Measurements from ENCODE around the gene FAM32A. TPM values are rescaled to one million over a fixed set of nuclear protein-coding genes. Genes with fewer than 3 reads are reported as not detected.
A peak's percentile ranks its signal among the peaks of the same experiment; 100 is the strongest.

Gene FAM32A
- total RNA-seq, 4 donors from 2014 or later, result 55.3 to 82.6 (median 73.0) TPM

DNA sequence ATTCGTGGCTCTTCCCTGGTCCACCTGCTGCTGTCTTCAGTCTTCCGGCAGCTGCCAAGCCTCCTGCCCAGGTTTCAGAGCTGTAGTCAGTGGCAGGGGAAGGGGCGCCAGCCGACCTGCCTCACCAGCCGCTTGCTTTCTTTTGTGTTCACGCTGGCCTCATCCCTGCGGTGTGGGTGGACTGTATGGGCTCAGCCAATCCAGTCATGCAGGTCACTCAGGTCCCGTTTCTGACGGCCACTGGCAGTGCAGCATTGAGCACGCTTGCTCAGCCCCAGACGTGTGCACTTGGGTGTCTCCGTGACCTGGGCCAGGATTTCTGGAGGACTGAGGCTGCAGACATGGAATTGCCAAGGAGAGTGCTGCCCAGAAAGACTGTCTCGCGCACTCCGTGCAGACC, 38.5 kb downstream of the FAM32A start:
- no peak for TF ChIP-seq POLR2A (IDR thresholded peaks at IDR 0.05)
- TF ChIP-seq, protein P1, sequence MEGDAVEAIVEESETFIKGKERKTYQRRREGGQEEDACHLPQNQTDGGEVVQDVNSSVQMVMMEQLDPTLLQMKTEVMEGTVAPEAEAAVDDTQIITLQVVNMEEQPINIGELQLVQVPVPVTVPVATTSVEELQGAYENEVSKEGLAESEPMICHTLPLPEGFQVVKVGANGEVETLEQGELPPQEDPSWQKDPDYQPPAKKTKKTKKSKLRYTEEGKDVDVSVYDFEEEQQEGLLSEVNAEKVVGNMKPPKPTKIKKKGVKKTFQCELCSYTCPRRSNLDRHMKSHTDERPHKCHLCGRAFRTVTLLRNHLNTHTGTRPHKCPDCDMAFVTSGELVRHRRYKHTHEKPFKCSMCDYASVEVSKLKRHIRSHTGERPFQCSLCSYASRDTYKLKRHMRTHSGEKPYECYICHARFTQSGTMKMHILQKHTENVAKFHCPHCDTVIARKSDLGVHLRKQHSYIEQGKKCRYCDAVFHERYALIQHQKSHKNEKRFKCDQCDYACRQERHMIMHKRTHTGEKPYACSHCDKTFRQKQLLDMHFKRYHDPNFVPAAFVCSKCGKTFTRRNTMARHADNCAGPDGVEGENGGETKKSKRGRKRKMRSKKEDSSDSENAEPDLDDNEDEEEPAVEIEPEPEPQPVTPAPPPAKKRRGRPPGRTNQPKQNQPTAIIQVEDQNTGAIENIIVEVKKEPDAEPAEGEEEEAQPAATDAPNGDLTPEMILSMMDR (IDR thresholded peaks at IDR 0.05), result no peak
- TF ChIP-seq EP300 (IDR thresholded peaks at IDR 0.05), result no peak
- Histone ChIP-seq H3K27me3 (no peaks in the 10 kb centered on the region), H3K9me3 (peaks cover 0 to 31% (median 11%) of the 10 kb centered on the region in 4 donors), H3K4me3 (no peak overlapping the region), H3K36me3 (peaks cover 7 to 100% (median 33%) of the 10 kb centered on the region in 3 donors), H3K4me1 (no peaks in the 10 kb centered on the region), H3K27ac (no peak overlapping the region)
- peak in 1 of 2 donors; percentile 9 for DNase-seq (ENCODE audit: low spot score in 2 of 2)
- WGBS, 2 donors, result 81 to 87% methylated on average over 15 of the region's 15 CpGs

DNA sequence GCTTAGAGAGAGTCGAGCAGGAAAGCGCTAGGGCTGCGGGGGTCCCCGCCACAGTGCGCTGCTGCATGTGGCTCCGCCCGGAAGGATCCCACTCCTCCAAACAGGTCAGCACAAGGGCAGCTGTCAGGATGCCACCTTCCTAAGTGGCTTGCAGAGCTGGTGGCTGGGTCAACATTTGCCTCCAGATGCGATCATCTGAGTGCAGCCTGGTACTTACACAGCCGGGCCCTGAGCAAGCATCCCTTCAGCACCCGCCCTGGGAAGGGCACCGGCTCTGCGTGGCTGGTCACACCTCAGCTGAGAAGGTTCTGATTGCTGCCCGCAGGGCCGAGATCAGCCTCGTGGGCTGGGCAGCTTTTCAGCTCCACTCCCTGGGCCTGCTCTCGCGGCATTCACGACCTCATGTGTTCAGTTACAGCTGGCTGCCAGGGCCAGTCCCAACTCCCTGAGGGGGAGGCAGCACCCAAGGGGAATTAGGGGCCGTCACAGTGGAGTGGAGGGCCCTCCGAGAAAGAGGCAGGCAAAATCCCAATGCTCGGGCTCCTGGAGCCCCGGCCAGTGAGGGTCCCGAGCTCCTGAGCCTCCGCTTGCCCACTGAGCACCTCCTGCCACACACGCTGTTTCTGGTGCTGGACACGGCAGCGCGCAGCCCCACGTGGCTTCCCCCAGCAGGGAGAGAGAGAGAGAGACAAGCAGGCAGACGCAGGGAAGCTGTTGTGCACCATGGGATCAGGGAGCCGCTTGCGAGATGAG, 39.3 kb downstream of the FAM32A start:
- peaks cover 7 to 100% (median 33%) of the 10 kb centered on the region in 3 donors for H3K36me3 ChIP-seq
- H3K9me3 ChIP-seq, result peaks cover 0 to 29% (median 10%) of the 10 kb centered on the region in 4 donors
- H3K4me3 ChIP-seq, result no peak overlapping the region
- TF ChIP-seq EP300 (IDR thresholded peaks at IDR 0.05) (no peak), POLR2A (IDR thresholded peaks at IDR 0.05) (no peak)
- TF ChIP-seq, protein P1 (IDR thresholded peaks at IDR 0.05), result no peak
- H3K27me3 ChIP-seq, result no peaks in the 10 kb centered on the region
- peak in 1 of 2 donors; percentile 10 for DNase-seq (ENCODE audit: low spot score in 2 of 2)
- no peak overlapping the region for H3K27ac ChIP-seq
- no peaks in the 10 kb centered on the region for H3K4me1 ChIP-seq
- 86 to 87% methylated on average over 20 to 25 of the region's 32 CpGs for WGBS, 2 donors

DNA sequence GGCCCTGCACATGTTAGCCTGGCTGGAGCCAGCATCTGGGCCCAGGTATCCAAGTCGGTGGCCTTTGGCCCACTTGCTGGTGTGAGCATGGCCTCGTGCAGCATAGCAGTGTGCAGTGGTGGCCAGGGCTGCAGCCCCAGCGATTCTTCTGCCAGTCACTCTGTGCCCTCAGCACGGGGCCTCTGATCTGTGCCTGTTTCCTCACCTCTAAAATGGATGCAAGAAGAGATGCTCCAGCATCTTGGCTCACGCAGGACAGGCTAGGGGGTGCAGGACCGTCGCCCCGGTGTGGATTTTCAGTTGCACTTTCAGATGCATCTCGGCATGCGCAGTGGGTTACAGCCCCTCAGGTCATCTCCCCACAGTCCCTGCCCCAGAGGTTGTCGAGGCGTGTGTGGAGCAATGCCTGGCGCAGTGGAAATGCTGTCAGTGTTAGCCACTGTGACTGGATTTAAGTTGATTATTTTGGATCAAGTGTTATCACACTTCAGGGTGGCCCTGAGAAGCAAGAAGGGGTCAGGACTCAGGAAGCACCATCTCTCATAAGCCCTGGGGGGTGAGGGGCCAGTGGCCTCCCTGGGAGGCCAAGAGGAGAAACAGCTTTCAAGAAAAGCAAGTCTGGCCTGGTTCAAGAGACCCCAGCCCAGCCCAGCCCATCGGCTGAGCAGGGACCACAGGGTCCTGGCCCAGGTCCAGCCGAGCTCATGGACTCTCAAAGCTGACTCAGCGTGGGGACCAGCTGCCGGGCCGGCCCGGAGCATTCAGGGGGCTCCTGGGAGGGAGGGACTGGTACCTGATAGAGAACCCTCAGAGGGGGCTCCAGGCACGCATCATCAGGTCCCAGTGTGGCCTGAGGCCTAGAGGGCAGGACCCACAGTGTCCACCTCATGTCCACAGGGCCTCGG, 40.3 kb downstream of the FAM32A start:
- WGBS, 2 donors, result 84 to 87% methylated on average over 16 to 20 of the region's 21 CpGs
- TF ChIP-seq EP300 (IDR thresholded peaks at IDR 0.05) (no peak), POLR2A (IDR thresholded peaks at IDR 0.05) (no peak)
- TF ChIP-seq, protein P1 (IDR thresholded peaks at IDR 0.05), result no peak
- no peak overlapping the region for H3K27ac ChIP-seq
- no peak overlapping the region for H3K4me3 ChIP-seq
- H3K36me3 ChIP-seq, result peaks cover 3 to 100% (median 33%) of the 10 kb centered on the region in 3 donors
- DNase-seq (ENCODE audit: low spot score in 2 of 2), result peak in 1 of 2 donors; percentile 6
- peaks cover 0 to 19% (median 7%) of the 10 kb centered on the region in 4 donors for H3K9me3 ChIP-seq
- H3K4me1 ChIP-seq, result no peaks in the 10 kb centered on the region
- no peaks in the 10 kb centered on the region for H3K27me3 ChIP-seq

DNA sequence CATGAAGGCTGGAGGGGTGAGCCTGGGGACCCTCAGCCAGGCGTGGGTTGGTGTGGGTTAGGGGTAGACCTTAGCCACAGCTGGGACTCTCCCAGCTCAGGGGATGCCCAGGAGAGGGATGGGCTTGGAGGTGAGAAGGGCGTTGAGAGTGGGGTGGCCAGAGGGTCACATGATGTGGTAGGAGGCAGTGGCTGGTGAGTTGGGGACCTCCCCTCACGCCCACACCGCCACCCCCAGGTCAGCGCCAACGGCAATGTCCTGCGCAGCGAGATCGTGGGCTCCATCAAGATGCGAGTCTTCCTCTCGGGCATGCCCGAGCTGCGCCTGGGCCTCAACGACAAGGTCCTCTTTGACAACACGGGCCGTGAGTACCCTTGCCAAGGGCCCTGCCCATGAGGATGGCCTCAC, 41.0 kb downstream of the FAM32A start:
- 88 to 94% methylated on average over 8 to 16 of the region's 16 CpGs for WGBS, 2 donors
- H3K4me1 ChIP-seq, result no peaks in the 10 kb centered on the region
- H3K9me3 ChIP-seq, result peaks cover 0 to 12% (median 3%) of the 10 kb centered on the region in 4 donors
- H3K4me3 ChIP-seq, result no peak overlapping the region
- DNase-seq (ENCODE audit: low spot score in 2 of 2), result peak in 1 of 2 donors; percentile 7
- no peak for TF ChIP-seq EP300 (IDR thresholded peaks at IDR 0.05)
- TF ChIP-seq POLR2A (IDR thresholded peaks at IDR 0.05), result no peak
- TF ChIP-seq, protein P1 (IDR thresholded peaks at IDR 0.05), result no peak
- no peaks in the 10 kb centered on the region for H3K27me3 ChIP-seq
- H3K27ac ChIP-seq, result no peak overlapping the region
- peaks cover 3 to 100% (median 33%) of the 10 kb centered on the region in 3 donors for H3K36me3 ChIP-seq

All from tibial nerve (tissue), 4 donors.